ENCODE data around the gene BCL2L2.

BCL2L2 gene

DNA sequence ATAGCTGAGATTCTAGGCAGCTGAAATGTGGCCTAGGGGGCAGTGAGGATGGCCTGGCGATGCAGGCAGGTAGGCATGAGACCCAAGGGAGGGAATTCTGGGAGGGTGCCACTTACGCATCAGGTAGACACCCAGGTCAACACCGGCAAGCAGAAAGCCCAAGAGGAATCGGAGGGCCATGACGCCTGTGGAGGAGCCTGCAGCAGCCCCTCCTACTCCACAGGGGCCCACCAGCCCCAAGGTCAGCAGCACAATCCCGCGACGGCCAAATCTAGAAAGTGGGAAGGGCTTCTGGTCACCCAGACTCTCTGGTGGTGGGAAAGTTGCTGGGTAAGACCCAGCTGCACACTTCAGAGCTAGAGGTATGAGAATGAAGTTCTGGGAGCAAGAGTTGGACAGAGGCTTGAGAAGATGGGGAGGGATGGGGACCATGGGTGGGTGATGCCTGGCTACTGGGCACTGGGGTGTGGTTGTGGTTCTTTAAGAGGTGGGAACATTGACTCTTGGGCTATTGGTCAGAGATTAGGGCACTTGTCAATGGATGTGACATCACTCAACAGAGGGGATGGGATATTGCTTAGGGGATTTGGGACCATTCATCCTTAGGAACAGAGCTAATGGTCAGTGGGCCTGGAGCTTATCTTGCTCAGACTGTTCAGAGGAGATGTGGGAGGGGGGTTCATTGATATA lies 42.7 kb downstream of the BCL2L2 start:
- Histone ChIP-seq H3K27me3 (ENCODE audit: control insufficient read depth, low read length) (no peaks in the 10 kb centered on the region), H3K9me3 (ENCODE audit: control insufficient read depth, insufficient read depth, low read length) (no peaks in the 10 kb centered on the region), H3K36me3 (ENCODE audit: control insufficient read depth, low read length) (no peaks in the 10 kb centered on the region), H3K4me2 (ENCODE audit: low read length) (no peak overlapping the region), H3K4me3 (ENCODE audit: low read length) (no peak overlapping the region), H3K79me2 (ENCODE audit: control insufficient read depth, low read length) (no peaks in the 10 kb centered on the region), H3F3A (ENCODE audit: control insufficient read depth, insufficient read depth) (no peaks in the 10 kb centered on the region), H4K20me1 (ENCODE audit: control insufficient read depth, insufficient read depth, low read depth, low read length) (no peaks in the 10 kb centered on the region), H3K9me2 (replicated peaks; ENCODE audit: control insufficient read depth, low read length) (no peaks in the 10 kb centered on the region), H3K27ac (ENCODE audit: low read depth, low read length) (no peak overlapping the region), H3K4me1 (ENCODE audit: control insufficient read depth, low read length) (no peaks in the 10 kb centered on the region)
- no peak for TF ChIP-seq EZH2phosphoT487 (IDR thresholded peaks at IDR 0.05; ENCODE audit: borderline replicate concordance, low read length)
- TF ChIP-seq, protein P1, sequence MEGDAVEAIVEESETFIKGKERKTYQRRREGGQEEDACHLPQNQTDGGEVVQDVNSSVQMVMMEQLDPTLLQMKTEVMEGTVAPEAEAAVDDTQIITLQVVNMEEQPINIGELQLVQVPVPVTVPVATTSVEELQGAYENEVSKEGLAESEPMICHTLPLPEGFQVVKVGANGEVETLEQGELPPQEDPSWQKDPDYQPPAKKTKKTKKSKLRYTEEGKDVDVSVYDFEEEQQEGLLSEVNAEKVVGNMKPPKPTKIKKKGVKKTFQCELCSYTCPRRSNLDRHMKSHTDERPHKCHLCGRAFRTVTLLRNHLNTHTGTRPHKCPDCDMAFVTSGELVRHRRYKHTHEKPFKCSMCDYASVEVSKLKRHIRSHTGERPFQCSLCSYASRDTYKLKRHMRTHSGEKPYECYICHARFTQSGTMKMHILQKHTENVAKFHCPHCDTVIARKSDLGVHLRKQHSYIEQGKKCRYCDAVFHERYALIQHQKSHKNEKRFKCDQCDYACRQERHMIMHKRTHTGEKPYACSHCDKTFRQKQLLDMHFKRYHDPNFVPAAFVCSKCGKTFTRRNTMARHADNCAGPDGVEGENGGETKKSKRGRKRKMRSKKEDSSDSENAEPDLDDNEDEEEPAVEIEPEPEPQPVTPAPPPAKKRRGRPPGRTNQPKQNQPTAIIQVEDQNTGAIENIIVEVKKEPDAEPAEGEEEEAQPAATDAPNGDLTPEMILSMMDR (IDR thresholded peaks at IDR 0.05; ENCODE audit: low read depth, low read length, poor library complexity, severe bottlenecking): no peak

DNA sequence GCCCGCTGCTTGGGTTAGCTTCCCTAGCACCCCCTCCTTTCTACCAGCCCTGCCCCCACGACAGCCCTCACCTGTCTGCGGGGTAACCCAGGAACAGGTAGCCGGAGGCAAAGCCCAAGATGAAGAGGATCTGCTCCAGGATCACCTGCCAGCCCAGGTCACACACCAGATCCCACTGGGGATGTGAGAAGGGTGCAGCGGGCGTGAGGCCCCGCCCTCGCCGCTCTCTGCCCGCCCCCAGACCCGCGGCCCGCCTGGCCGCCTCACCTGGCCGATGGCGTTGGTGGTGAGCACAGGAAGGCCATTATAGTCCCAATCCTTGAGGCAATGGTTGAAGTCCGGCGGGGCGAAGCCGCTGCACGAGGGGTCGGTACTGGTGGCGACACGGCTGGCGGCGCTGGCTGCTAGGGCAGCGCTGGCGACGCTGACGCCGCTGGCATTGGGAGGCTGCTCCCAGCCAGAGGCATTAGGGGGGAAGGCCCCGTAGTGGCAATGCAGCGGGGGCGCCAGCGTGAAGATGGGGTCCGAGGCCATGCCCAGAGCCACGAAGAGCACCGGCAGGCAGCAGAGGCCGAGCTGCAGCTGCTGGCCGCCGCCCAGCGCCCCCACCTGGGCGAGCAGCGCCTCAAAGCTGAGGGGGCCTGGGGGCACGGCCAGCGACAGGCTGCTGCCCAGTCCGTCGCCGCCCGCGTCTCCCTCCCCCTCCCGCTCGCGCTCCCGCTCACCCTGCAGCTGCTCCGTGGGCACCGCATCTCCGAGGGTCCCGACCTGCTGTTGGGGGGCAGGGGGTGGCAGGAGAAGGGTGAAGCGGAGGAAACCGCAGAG lies 45.3 kb downstream of the BCL2L2 start:
- Histone ChIP-seq H3K4me2 (ENCODE audit: low read length) (no peak overlapping the region), H3K27ac (ENCODE audit: low read depth, low read length) (no peak overlapping the region), H3K4me3 (ENCODE audit: low read length) (no peak overlapping the region), H3K79me2 (ENCODE audit: control insufficient read depth, low read length) (no peaks in the 10 kb centered on the region), H3K36me3 (ENCODE audit: control insufficient read depth, low read length) (no peaks in the 10 kb centered on the region), H3K9me3 (ENCODE audit: control insufficient read depth, insufficient read depth, low read length) (no peaks in the 10 kb centered on the region), H4K20me1 (ENCODE audit: control insufficient read depth, insufficient read depth, low read depth, low read length) (no peaks in the 10 kb centered on the region), H3K4me1 (ENCODE audit: control insufficient read depth, low read length) (no peaks in the 10 kb centered on the region), H3K27me3 (ENCODE audit: control insufficient read depth, low read length) (no peaks in the 10 kb centered on the region), H3F3A (ENCODE audit: control insufficient read depth, insufficient read depth) (no peaks in the 10 kb centered on the region), H3K9me2 (replicated peaks; ENCODE audit: control insufficient read depth, low read length) (no peaks in the 10 kb centered on the region)
- TF ChIP-seq, protein P1 (IDR thresholded peaks at IDR 0.05; ENCODE audit: low read depth, low read length, poor library complexity, severe bottlenecking): no peak
- TF ChIP-seq EZH2phosphoT487 (IDR thresholded peaks at IDR 0.05; ENCODE audit: borderline replicate concordance, low read length): no peak

DNA sequence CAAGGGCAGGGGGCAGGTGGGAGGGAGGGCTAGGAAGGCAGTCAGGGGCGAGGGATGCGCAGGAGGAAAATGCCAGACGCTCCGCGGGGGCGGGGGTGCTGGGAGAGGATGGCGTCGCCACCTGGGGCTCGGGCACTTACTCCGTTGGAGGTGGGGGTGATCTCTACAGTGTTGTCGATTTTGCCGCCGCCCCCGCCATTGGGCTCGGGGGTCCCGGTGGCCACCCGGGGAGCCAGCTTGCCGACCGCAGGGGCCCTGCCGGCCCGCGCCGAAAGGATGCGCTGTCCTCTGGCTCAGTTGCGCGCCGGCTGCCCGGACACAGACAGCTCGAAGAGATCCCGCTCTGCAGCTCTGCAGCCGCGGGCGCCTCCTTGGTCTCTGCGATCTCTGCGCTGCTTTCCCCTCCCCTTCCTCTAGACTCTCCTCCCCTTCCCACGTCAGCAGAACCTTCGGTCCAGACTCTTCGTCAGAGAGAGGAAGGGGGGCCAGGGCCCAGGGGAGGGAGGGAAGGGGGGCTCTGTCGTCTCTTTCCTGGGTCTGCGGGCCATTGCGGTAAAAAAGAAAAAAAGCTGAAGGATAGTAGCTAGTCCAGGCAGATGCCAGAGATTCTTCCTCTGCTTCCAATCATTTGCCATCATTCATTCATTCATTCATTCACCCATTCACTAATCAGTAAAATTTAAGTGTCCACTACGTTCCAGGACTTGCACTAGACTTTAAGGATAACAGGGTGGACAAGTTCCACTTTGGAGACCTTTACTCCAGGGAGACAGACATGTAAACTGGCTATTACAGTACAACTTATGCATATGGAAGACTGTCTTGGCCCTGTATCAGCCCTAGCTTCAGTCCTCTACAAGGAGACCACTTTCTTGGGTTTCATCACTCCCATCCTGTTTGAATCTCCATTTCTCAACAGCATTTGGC lies 46.1 kb downstream of the BCL2L2 start, which contains the start of gene SLC22A17:
Gene SLC22A17 (minus strand): TSS at position 382 of the 927 bp plus-strand sequence.
- Histone ChIP-seq H3K4me3 (ENCODE audit: low read length) (no peak within 1 kb of the TSS), H3K36me3 (ENCODE audit: control insufficient read depth, low read length) (no peaks in the 10 kb centered on the region), H3K4me2 (ENCODE audit: low read length) (no peak within 1 kb of the TSS), H3K27me3 (ENCODE audit: control insufficient read depth, low read length) (no peaks in the 10 kb centered on the region), H3K79me2 (ENCODE audit: control insufficient read depth, low read length) (no peaks in the 10 kb centered on the region), H3F3A (ENCODE audit: control insufficient read depth, insufficient read depth) (no peaks in the 10 kb centered on the region), H3K4me1 (ENCODE audit: control insufficient read depth, low read length) (no peaks in the 10 kb centered on the region), H4K20me1 (ENCODE audit: control insufficient read depth, insufficient read depth, low read depth, low read length) (no peaks in the 10 kb centered on the region), H3K9me3 (ENCODE audit: control insufficient read depth, insufficient read depth, low read length) (no peaks in the 10 kb centered on the region), H3K27ac (ENCODE audit: low read depth, low read length) (no peak within 1 kb of the TSS), H3K9me2 (replicated peaks; ENCODE audit: control insufficient read depth, low read length) (no peaks in the 10 kb centered on the region)
- TF ChIP-seq EZH2phosphoT487 (IDR thresholded peaks at IDR 0.05; ENCODE audit: borderline replicate concordance, low read length): no peak
- TF ChIP-seq, protein P1 (IDR thresholded peaks at IDR 0.05; ENCODE audit: low read depth, low read length, poor library complexity, severe bottlenecking): no peak
